IMR-90 (cell line): ENCODE data around the gene APOBEC3H. TPM values are rescaled to one million over a fixed set of nuclear protein-coding genes. Genes with fewer than 3 reads are reported as not detected.

Experiments
- ATAC-seq: fragments of 200-7000 bp; cut with Tn5 transposase; 2 replicates; pipeline ENCODE4 v1.9.1; 2020; ENCODE audit warnings: low read depth, mild to moderate bottlenecking, moderate library complexity
- BruUV-seq: library from RNA; stranded (reverse); fragments of 400-500 nt; replicated peaks from 2 replicates; lab custom pipeline; 2021; lab: Mats Ljungman, UMichigan
- CTCF ChIA-PET: fragments of 300-600 bp; formaldehyde crosslinking; extraction: SDS; loops from one replicate; lab custom pipeline; 2021; ENCODE audit warnings: antibody characterized with exemption; lab: Yijun Ruan, JAX
- POLR2A ChIA-PET: fragments of 300-600 bp; sonication (Branson Sonifier 250); formaldehyde crosslinking; loops from one replicate; lab custom pipeline; 2022; ENCODE audit warnings: antibody characterized with exemption; ENCODE audit not compliant: unreplicated experiment; lab: Charles Lee
- DNase-seq: peaks from one replicate; pipeline ENCODE4 v3.0.0; 2013
- H2AFZ ChIP-seq: replicated peaks from 2 replicates; pipeline ENCODE3; 2013; ENCODE audit warnings: low read length, mild to moderate bottlenecking; ENCODE audit not compliant: poor library complexity
- H2AK5ac ChIP-seq: 2 replicates; pipeline ENCODE4 v1.6.1; 2013; ENCODE audit warnings: low read depth, low read length, inconsistent platforms
- H2AK9ac ChIP-seq: replicated peaks from 2 replicates; pipeline ENCODE3; 2013; ENCODE audit warnings: mild to moderate bottlenecking, low read depth, low read length, moderate library complexity; ENCODE audit not compliant: poor library complexity
- H2BK120ac ChIP-seq: 2 replicates; pipeline ENCODE4 v1.6.1; 2013; ENCODE audit warnings: low read depth, low read length, inconsistent platforms
- H2BK15ac ChIP-seq: 3 replicates; pipeline ENCODE4 v1.6.1; 2013; ENCODE audit warnings: low read depth, low read length, inconsistent platforms
- H2BK20ac ChIP-seq: 2 replicates; pipeline ENCODE4 v1.6.1; 2013; ENCODE audit warnings: low read depth, mild to moderate bottlenecking, inconsistent platforms, low read length, moderate library complexity
- H2BK5ac ChIP-seq: 2 replicates; pipeline ENCODE4 v1.6.1; 2013; ENCODE audit warnings: mild to moderate bottlenecking, low read depth, low read length, inconsistent platforms; ENCODE audit not compliant: poor library complexity, severe bottlenecking
- H3K14ac ChIP-seq: replicated peaks from 2 replicates; pipeline ENCODE4 v1.6.1; 2013; ENCODE audit warnings: low read depth, low read length, inconsistent platforms
- H3K18ac ChIP-seq: 2 replicates; pipeline ENCODE4 v1.6.1; 2013; ENCODE audit warnings: low read depth, low read length, control low read depth
- H3K23ac ChIP-seq: 2 replicates; pipeline ENCODE4 v1.6.1; 2013; ENCODE audit warnings: low read depth, low read length, inconsistent platforms
- H3K27ac ChIP-seq: 2 replicates; pipeline ENCODE4 v1.5.1; 2013; ENCODE audit warnings: mild to moderate bottlenecking, control low read depth, low read length; ENCODE audit not compliant: insufficient read depth
- H3K27me3 ChIP-seq: 2 replicates; pipeline ENCODE4 v1.6.1; 2013; ENCODE audit warnings: low read length; ENCODE audit not compliant: control insufficient read depth, insufficient read depth
- H3K36me3 ChIP-seq: 2 replicates; pipeline ENCODE4 v1.6.1; 2013; ENCODE audit warnings: low read length, mixed read lengths; ENCODE audit not compliant: control insufficient read depth, insufficient read depth
- H3K4ac ChIP-seq: 2 replicates; pipeline ENCODE4 v1.6.1; 2013; ENCODE audit warnings: low read depth, low read length, inconsistent platforms
- H3K4me1 ChIP-seq: 2 replicates; pipeline ENCODE4 v1.6.1; 2013; ENCODE audit warnings: low read length, mixed read lengths; ENCODE audit not compliant: control insufficient read depth, insufficient read depth
- H3K4me2 ChIP-seq: 2 replicates; pipeline ENCODE4 v1.6.1; 2013; ENCODE audit warnings: low read depth, mild to moderate bottlenecking, control low read depth, low read length, moderate library complexity
- H3K4me3 ChIP-seq: 2 replicates; pipeline ENCODE4 v1.5.1; 2013; ENCODE audit warnings: low read depth, mild to moderate bottlenecking, control low read depth, low read length, moderate library complexity; ENCODE audit not compliant: insufficient read depth
- H3K56ac ChIP-seq: 2 replicates; pipeline ENCODE4 v1.6.1; 2013; ENCODE audit warnings: low read length, inconsistent platforms; ENCODE audit not compliant: insufficient read depth; ENCODE audit errors: extremely low read depth
- H3K79me1 ChIP-seq, 2 experiments: 2 replicates each; pipeline ENCODE4 v1.6.1; 2013; ENCODE audit warnings: low read length in 2 of 2, inconsistent platforms in 1 of 2, low read depth in 1 of 2
- H3K9ac ChIP-seq: 2 replicates; pipeline ENCODE4 v1.6.1; 2013; ENCODE audit warnings: low read depth, low read length, control low read depth
- H3K9me1 ChIP-seq: 2 replicates; pipeline ENCODE4 v1.6.1; 2013; ENCODE audit warnings: low read length, inconsistent platforms; ENCODE audit not compliant: insufficient read depth
- H3K9me3 ChIP-seq: 2 replicates; pipeline ENCODE4 v1.6.1; 2013; ENCODE audit warnings: low read length; ENCODE audit not compliant: control insufficient read depth, insufficient read depth
- H4K20me1 ChIP-seq: 2 replicates; pipeline ENCODE4 v1.6.1; 2013; ENCODE audit warnings: low read length, inconsistent platforms; ENCODE audit not compliant: insufficient read depth
- H4K5ac ChIP-seq: 2 replicates; pipeline ENCODE4 v1.6.1; 2013; ENCODE audit warnings: mild to moderate bottlenecking, low read depth, low read length, control low read depth
- H4K8ac ChIP-seq, 2 experiments: 2 replicates each; pipeline ENCODE4 v1.6.1; 2013; ENCODE audit warnings: low read depth in 2 of 2, low read length in 2 of 2, control low read depth in 1 of 2, inconsistent platforms in 1 of 2
- H4K91ac ChIP-seq: 2 replicates; pipeline ENCODE4 v1.6.1; 2013; ENCODE audit warnings: low read depth, low read length, inconsistent platforms; ENCODE audit not compliant: insufficient read depth
- BHLHE40 ChIP-seq: fragments of 150-350 bp; IDR thresholded peaks from 2 replicates; pipeline ENCODE4 v1.6.1; 2016; ENCODE audit warnings: mild to moderate bottlenecking, low read depth, low read length
- CEBPB ChIP-seq: IDR thresholded peaks from 2 replicates; pipeline ENCODE4 v1.6.1; 2012; ENCODE audit warnings: low read depth, low read length, improper control_type of control experiment
- FOS ChIP-seq: fragments of 150-350 bp; IDR thresholded peaks from 2 replicates; pipeline ENCODE4 v1.6.1; 2016; ENCODE audit warnings: low read depth, low read length
- MAZ ChIP-seq: IDR thresholded peaks from 2 replicates; pipeline ENCODE4 v1.6.1; 2012; ENCODE audit warnings: low read depth, mild to moderate bottlenecking, low read length, improper control_type of control experiment, moderate library complexity, borderline replicate concordance
- NFE2L2 ChIP-seq: fragments of 150-350 bp; IDR thresholded peaks from 2 replicates; pipeline ENCODE4 v1.6.1; 2016; ENCODE audit warnings: low read depth, mild to moderate bottlenecking, low read length
- RAD21 ChIP-seq: IDR thresholded peaks from 2 replicates; pipeline ENCODE4 v1.6.1; 2012; ENCODE audit warnings: low read length, improper control_type of control experiment
- SMC3 ChIP-seq: fragments of 150-350 bp; IDR thresholded peaks from 2 replicates; pipeline ENCODE4 v1.6.1; 2016; ENCODE audit warnings: low read depth, mild to moderate bottlenecking, antibody characterized with exemption, low read length, moderate library complexity
- WGBS, 2 experiments: methylation state at CpG; one replicate each; pipeline versions ENCODE4 v1.1.5 to v1.1.7; 2013; ENCODE audit warnings: missing lambda C conversion rate in 2 of 2; ENCODE audit not compliant: insufficient read length in 1 of 2; ENCODE audit errors: extremely low coverage in 2 of 2; 5-methylcytosine and 5-hydroxymethylcytosine counted together
- dilution Hi-C: fragments of 300-500 bp; cut with HindIII; formaldehyde crosslinking; loops from one replicate; pipeline ENCODE4 v1.14.3; 2018; ENCODE audit warnings: low sequenced_read_pairs; ENCODE audit not compliant: unreplicated experiment
- in situ Hi-C: fragments of 300-500 bp; cut with MboI; formaldehyde crosslinking; loops from 3 replicates; pipeline ENCODE4 v1.14.3; 2019; ENCODE audit warnings: low sequenced_read_pairs, inconsistent platforms, mixed read lengths
- intact Hi-C: fragments of 100-400 bp; cut with micrococcal nuclease; formaldehyde crosslinking; loops from 2 replicates; pipeline ENCODE4 v1.10.0; 2022
- polyA plus RNA-seq, 3 experiments: library from polyadenylated mRNA; depleted of rRNA; stranded (reverse); fragments of >200 nt; gene quantifications; 2 replicates each; pipeline ENCODE4 v1.2.3, GENCODE V29; 2012; ENCODE audit warnings: low replicate concordance in 1 of 3
- total RNA-seq: library from RNA; depleted of rRNA; stranded (reverse); fragments of >200 nt; gene quantifications from 2 replicates; pipeline ENCODE4 v1.2.3, GENCODE V29; 2012
- TF ChIP-seq, protein P1 (sequence below): fragments of 150-350 bp; IDR thresholded peaks from 2 replicates; pipeline ENCODE4 v1.6.1; 2017; ENCODE audit warnings: mild to moderate bottlenecking, antibody characterized with exemption, low read length, low read depth
- TF ChIP-seq, protein P2 (sequence below): conservative IDR thresholded peaks from 2 replicates; pipeline ENCODE4 v1.5.1; 2012; ENCODE audit warnings: mild to moderate bottlenecking, low read depth, low read length, improper control_type of control experiment

APOBEC3H gene
- total and polyA plus RNA-seq, 2 of the 4 experiments (the other 2 are of a cell fraction): 0.18 TPM; not detected in 1

GRCh38 chr22:39114112-39114511 lies 17.1 kb downstream of the APOBEC3H start:
- no peak for DNase-seq
- intact Hi-C loops (no loop called here), in situ Hi-C loops (loop anchor here (25.0 kb wide), 1 partner anchor 252 kb away; the partner anchor contains the start of gene CBX6), dilution Hi-C loops (no loop called here)
- Histone ChIP-seq H3K23ac (no peak overlapping the region), H4K8ac (no peak overlapping the region), H2AK9ac (no peak overlapping the region), H4K20me1 (no peaks in the 10 kb centered on the region), H2BK15ac (no peak overlapping the region), H2AFZ (no peak overlapping the region), H3K4ac (no peak overlapping the region), H3K18ac (no peak overlapping the region), H2AK5ac (no peak overlapping the region), H3K56ac (no peak overlapping the region), H3K9me1 (no peaks in the 10 kb centered on the region), H3K27me3 (peaks cover 48% of the 10 kb centered on the region), H3K36me3 (no peaks in the 10 kb centered on the region), H4K5ac (no peak overlapping the region), H3K4me3 (no peak overlapping the region), H3K27ac (no peak overlapping the region), H2BK20ac (no peak overlapping the region), H3K9me3 (peaks cover 3% of the 10 kb centered on the region; the same call in 1 of the 2 replicates), H2BK5ac (no peak overlapping the region), H3K4me2 (no peak overlapping the region), H3K14ac (no peak overlapping the region), H2BK120ac (no peak overlapping the region), H3K9ac (no peak overlapping the region), H3K79me1 (no peaks in the 10 kb centered on the region), H4K91ac (no peak overlapping the region), H3K4me1 (no peaks in the 10 kb centered on the region)
- POLR2A ChIA-PET: no interaction called here
- no peak for ATAC-seq
- WGBS, 2 experiments: no CpG with 5 or more reads among the region's 6 CpGs
- no peak for TF ChIP-seq MAZ
- TF ChIP-seq CEBPB: no peak
- TF ChIP-seq, protein P1, sequence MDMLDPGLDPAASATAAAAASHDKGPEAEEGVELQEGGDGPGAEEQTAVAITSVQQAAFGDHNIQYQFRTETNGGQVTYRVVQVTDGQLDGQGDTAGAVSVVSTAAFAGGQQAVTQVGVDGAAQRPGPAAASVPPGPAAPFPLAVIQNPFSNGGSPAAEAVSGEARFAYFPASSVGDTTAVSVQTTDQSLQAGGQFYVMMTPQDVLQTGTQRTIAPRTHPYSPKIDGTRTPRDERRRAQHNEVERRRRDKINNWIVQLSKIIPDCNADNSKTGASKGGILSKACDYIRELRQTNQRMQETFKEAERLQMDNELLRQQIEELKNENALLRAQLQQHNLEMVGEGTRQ: no peak
- no peak for TF ChIP-seq RAD21
- TF ChIP-seq BHLHE40: no peak
- TF ChIP-seq FOS: no peak
- TF ChIP-seq, protein P2, sequence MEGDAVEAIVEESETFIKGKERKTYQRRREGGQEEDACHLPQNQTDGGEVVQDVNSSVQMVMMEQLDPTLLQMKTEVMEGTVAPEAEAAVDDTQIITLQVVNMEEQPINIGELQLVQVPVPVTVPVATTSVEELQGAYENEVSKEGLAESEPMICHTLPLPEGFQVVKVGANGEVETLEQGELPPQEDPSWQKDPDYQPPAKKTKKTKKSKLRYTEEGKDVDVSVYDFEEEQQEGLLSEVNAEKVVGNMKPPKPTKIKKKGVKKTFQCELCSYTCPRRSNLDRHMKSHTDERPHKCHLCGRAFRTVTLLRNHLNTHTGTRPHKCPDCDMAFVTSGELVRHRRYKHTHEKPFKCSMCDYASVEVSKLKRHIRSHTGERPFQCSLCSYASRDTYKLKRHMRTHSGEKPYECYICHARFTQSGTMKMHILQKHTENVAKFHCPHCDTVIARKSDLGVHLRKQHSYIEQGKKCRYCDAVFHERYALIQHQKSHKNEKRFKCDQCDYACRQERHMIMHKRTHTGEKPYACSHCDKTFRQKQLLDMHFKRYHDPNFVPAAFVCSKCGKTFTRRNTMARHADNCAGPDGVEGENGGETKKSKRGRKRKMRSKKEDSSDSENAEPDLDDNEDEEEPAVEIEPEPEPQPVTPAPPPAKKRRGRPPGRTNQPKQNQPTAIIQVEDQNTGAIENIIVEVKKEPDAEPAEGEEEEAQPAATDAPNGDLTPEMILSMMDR: no peak
- no peak for TF ChIP-seq NFE2L2
- TF ChIP-seq SMC3: no peak
- CTCF ChIA-PET: interaction anchor here (0.6 kb wide), 2 partner anchors 401 to 420 kb away, joined by 3 to 5 read pairs; no protein-coding TSS in a partner anchor
- no TSS peak for BruUV-seq
